ENCODE results near the gene KAZN.

KAZN gene

DNA sequence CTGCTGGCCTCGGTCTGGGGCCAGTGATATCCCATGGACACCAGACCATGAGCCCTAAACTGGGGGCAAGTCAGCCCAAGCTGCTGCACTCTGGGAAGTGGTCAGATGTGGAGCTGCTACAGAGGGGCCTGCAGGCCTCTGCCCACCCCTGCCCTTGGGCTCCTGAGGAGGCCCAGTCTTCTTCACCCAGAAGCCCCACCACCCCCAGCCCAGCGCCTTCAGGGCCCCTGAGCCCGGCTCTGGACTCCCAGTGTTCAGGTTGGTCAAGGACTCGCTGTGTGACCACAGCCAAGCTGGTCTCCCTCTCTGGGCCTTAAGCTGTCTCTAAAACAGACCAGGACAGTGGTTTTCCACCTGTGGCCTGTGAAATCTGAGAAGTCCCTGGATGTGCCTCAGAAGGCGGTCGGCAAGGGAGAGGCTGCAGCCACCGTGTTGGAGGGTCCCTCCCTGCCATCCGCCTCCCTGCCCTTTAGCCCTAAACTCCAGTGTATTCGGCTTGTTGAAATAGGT is 475.4 kb downstream of the KAZN start:
- no peak for DNase-seq

DNA sequence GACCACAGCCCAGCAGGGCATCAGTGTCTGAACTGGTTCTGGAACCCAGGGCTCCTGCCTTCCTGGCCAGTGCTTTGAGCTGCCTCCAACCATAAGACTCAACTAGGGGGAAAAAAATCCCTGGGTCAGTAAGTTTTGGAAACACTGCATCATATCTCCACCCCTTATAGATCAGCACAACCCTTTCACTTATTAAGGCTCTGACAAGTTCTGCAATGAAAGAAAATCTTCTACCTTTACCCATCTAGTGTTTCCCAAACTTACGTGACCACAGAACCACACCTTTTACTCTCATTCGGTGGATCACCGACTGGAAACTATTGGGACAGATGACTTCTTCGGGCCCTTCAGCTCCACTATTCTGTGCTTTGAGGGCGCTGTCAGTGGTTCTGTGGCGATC is 476.7 kb downstream of the KAZN start:
- no peak for DNase-seq

DNA sequence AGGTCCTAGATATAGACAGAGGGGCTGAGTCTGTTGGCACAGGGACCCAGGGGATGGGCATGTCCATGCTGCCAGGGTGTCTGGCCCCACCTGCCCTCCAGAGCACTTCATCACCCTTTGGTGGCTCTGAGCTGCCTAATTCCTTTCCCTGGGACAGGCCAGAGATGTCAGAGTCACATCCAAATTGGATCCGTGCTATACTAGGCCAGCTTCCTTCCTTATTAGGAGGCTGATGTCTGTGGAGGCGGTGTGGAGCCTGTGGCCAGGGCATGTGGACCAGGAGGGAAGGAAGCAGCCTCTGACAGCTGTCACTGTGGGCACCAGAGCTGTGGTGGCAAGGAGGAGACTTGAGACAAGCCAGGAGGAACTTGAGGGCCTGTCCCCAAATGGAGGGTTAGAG is 477.3 kb downstream of the KAZN start:
- DNase-seq, result no peak

DNA sequence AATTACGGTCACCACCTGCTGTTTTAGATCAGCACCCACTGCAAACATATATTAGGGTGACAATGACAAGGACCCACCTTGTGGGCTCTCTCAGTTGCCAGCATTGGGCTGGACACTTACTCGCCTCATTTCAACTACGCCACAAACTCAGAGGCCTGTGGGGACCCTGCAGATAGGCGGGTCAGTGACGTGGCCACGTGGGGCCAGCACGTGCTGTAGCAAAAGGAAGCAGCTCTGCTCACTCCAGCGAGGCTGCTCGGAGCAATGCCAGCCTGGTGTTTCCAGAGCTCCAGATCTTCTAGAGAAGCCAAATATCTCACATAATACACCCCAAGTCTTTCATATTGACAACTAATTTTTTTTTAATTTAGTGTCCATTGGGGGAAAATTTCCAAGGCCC is 478.3 kb downstream of the KAZN start:
- DNase-seq, result no peak

DNA sequence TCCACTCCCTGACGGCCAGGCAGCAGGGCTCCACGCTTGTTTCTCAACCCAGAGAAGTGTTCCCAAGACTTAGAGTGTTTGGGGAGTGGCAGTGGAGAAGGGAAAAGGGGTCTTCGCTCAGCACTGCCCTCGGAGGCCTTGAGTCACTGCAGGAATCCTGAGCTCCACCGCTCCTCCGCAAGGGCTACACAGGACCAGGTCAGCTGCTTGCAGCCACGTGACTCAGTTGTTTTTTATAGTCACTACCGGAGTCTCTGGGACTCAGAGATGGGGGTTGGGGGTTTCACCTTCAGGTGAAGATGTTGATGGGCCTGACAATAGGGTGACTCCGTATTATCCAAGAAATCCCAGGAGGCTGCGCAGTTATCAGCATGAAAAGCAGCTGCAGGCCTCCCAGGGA is 478.9 kb downstream of the KAZN start:
- DNase-seq, result no peak

DNA sequence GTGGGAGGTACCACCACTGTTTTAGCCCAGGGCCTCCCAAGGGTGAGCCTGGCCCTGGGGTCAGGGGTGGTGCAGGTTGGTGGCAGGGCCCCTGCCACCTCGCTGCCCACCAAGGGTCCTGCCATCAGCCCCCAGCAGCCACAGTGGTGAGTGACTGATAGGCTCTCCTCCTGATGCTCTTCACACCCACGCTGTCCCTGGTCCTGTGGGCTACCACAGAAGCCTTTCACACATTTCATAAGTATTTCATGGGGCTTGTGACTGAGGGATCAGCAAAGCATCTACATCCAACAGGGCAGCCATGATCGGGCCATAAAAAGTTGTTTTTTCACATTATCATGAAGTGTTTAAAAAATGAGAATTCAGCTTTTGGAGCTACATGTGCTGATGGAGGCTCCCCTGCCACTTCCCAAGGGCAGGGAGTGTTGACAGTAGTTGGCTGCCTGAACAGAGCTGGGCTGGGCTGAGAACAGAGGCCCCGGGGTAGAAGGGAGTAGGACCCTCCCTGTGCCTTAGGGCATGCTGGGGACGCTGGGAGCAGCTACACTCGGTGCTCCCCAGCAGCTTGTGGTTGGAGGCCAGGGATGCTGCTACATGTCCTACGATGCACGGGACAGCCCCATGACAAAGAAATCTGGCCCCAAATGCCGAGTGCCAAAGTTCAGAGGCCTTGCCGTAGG is 482.0 kb downstream of the KAZN start:
- DNase-seq, result no peak

DNA sequence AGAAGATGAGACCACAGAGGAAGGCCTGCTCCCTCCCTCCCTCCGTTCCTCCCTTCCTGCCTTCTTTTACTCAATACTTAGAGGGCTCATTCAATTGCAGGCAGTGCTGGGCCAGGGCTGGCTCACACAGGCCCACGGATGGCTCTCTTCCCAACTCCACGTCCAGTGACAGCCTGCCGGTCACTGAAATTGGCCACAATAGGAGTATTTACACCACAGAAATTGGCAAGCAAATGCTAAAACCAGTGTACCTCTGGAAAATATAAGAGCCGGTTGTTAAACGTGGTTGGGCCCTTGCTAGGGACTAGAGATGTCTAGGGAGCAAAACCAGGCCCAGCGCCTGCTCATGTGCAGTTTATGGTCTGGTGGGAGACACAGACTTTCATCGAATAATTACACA is 482.6 kb downstream of the KAZN start:
- DNase-seq, result no peak

DNA sequence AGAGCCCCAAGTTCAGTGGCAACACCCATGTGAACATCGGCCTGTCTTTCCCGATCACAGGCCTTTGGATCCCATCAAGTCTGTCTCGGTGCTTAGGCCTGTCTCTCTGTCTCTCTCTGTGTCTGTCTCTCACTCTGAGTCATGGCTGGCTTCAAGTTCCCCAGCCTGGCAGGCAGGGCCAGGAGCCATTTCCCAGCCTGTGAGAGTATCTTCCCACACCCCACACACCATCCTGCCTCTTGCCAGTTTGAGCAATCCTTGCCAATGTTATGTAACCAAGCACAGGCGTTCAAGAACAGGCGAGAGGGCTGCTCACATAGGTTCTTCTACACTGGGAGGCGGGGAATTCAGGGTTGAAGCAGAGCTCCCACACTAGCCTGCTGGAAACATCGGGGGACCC is 485.1 kb downstream of the KAZN start:
- no peak for DNase-seq

DNA sequence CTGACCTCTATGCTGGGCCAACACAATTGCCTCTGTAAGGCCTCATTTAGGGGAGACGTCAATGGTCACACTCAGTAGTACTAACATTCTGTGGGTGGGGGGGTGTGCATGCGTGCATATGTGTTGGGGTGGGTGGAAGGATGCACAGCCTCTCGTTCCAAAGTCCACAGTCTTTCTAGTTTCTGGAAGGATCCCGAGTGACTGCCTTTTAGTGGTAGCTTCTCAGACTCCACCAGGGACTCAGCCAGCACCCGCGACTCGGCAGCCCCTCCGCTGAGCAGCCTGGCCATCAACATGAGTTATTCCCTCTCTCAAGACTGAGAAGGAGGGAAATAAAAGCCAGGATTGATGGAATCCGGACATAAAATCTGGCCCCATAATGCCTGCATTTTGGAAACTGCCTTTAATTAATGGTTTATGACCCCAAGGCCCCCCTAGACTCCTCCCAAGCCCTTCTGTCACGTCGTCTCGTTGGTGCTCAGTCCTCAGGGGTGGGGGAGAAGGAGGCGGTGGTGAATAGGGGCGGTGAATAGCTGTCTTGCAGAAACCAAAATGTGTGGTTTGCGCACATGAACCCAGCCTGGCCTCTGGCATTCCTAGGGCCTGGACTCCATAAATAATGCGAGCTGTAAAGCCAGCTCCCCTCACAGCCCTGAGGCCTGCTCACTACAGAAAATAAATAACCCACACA is 489.9 kb downstream of the KAZN start:
- DNase-seq, result no peak

DNA sequence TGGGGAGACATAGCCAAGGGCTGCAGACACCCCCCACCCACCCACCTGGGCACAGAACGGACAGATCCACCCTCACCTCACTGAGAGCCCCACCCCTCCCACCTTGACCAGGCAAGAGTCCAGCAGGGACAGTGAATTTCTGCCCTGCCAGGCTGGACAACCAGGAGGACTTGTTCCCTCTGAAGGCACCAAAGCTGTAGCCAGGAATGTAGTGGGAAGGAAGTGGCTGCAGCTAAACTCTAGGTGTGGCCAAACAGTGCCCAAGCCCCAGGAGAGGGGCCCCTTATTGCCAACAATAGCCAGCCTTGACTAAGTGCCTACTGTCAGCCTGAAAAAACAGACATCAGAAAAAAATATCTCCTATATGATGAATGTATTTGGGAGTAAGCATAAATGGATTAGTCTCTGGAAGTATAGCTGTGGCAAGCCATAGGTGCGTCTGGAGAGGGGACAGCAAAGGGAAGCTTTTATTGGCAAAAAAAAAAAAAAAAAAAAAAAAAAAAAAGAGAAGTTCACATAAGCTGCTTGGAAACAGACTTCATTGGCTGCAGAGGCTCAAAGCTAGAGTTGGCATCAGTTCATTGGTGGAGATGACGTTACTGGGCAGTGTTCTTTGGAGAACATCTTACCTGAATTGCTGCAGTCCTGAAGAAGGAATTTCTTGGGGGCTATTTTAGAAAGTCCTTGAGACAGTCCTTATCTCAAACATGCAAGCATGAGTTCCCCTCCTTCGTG is 490.9 kb downstream of the KAZN start:
- no peak for DNase-seq

DNA sequence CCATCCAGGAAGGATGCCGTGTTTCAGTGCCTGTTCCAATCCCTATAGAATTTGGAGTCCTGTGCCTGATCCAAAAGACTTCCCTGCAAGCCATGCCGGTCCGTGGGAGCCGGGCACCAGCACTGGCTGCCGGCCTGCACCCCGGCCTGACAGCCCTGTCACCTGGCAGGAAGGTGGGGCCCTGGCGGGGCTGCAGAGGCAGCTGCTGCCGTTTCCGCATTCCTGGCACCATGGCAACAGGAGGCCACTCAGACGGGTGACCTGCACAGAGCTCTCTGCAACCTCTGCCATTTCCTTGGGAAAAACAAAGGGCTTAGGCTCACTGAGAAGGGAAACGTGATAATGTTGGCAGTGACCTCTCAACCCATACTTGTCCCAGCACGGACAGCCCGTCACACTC is 491.9 kb downstream of the KAZN start:
- DNase-seq, result no peak

DNA sequence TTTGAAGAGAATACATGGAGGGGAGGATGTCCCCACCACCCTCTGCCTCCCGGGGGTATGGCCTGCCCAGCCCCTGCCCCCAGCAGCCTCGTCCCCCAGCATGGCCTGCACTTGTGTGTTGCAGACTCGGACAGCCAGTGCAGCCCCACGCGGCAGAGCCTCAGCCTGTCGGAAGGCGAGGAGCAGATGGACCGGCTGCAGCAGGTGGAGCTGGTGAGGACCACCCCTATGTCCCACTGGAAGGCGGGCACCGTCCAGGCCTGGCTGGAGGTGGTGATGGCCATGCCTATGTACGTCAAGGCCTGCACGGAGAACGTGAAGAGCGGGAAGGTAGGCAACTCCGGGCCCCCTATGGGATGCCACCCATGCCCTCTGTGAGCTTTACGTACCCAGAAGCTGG is 495.6 kb downstream of the KAZN start:
- DNase-seq, result no peak

DNA sequence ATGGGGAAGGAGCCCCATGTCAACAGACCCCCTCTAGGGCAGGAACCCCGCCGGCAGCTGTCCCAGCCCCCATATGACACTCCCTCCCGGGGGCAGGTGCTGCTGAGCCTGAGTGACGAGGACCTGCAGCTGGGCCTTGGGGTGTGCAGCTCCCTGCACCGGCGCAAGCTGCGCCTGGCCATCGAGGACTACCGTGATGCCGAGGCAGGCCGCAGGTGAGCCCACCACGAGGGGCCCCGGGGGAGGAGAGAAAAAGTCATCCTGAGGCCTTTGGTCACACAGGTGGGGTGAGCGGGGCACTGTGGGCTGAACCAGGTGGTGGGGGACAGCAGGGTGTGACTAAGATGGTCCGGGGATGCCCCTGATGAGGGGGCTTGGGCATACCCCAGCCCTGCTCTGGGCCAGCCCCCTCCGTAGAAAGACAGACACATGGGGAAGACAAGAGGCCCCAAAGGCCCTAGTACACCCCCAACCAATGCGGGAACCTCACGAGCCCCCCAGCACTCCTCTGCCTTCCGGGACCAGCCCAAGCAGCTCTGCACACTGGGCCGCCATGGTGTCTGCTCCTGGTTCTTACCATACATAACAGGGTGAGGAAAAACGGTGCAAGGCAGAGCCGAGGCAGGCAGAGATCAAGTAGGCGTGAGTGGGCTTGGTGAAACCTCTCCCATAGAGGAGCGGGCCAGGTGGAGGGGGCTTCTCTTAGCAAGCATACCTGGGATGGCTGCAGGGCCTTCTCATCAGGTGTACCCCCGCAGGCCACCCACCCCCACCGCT is 496.4 kb downstream of the KAZN start:
- no peak for DNase-seq

DNA sequence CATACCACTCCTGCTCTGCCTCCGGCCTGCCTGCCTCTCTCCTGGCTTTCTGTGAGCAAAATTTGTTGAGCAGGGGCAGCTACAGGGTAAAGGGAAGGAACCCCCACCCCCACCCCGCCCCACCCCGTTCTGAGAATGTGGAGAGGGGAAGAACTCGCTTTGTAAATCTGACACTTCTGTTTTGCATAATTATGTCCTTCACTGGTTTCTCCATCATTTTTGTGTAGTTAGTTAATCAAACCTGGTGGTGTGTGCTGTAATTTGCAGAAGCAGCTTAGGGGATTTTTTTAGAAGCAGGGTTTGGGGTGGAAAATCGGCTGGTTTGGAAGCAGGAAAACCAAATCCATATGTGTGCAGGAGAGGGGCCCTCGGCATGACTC is 497.0 kb downstream of the KAZN start:
- no peak for DNase-seq

DNA sequence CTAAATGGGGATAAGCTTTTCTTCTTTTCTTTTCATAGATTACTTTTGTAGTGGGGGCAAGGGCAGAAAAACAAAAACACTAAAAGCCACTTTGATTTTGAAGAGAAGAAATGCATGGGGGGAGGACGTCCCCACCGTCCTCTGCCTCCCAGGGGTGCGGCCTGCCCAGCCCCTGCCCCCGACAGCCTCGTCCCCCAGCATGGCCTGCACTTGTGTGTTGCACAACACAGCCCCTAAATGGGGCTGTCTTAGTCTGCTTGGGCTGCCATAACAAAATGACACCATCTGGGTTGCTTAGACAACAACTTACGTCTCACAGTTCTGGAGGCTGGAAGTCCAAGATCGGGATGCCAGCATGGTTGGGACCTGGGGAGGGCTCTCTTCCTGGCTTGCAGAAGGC is 497.8 kb downstream of the KAZN start:
- no peak for DNase-seq

DNA sequence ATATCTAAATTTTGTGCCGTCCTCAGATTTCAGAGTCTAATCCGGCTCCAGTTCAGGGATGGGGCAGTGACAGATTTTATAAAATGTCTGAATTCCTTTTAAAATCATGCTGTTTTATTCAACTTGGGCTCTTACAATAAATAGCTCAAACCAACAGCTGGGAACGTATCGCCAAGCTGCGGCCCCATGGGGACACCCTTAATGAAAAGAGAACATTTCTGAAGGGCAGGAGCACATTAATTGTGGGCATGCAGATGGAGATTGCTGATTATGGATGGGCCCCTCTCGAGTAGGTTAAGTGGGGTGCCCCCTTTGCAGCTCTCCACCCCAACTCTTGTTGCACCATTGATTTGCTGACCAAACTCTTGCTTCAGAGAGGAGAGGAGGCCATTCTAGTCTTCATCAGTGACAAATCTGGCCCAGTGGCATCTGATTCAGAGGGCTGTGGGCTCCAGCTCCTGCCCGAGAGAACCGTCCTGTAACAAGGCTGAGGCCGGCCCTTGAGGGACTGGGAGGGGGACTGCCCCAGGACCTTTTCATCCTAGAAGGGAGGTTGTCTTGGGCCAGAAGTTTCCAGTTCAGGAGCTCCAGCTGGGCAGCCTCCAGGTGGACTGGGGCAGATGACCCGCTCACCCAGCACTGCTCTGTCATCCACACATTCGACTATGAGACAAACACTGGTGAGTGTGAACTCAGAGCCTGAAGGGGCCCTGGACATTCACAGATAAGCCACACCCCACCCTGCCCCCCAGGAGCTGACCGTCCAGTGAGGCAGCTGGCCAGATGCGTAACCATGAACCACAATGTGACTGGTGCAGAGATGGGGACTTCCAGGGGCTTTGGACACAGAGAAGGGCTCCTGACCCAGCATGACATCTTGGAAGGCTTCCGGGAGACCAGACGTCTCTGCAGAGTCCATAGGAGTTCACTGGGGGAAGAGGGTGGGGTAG is 500.0 kb downstream of the KAZN start:
- no peak for DNase-seq

DNA sequence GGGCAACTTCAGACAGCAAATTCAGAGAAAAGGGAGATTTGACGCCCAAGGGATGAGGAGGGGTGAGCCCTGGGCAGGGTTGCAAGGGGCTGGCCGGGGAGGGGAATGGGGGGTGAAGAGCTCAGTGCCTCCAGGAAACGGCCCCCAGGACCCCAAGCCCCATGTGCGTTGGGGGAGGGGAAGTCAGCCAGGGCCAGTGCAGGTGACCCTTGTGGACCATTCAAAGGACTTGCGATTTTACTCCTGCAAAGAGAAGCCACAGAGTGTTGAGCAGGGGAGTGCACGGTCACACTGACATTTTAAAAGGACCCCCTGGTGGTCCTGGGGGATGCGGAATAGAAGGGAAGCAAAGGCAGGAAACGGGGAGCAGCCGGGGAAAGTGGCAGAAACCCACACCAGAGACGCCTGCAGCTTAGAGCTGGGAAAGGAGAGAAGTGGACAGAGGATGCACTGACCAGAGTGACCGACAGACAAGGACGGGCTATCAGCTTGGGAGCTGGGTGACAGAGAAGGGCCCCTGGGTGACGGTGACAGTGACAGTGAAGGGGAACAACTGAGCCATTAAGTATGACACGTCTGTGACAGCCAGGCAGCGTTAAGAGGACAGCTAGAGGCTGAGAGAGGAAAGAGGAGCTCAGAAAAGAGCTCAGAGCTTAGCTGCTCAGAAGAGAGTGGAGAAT is 501.1 kb downstream of the KAZN start:
- DNase-seq, result no peak

DNA sequence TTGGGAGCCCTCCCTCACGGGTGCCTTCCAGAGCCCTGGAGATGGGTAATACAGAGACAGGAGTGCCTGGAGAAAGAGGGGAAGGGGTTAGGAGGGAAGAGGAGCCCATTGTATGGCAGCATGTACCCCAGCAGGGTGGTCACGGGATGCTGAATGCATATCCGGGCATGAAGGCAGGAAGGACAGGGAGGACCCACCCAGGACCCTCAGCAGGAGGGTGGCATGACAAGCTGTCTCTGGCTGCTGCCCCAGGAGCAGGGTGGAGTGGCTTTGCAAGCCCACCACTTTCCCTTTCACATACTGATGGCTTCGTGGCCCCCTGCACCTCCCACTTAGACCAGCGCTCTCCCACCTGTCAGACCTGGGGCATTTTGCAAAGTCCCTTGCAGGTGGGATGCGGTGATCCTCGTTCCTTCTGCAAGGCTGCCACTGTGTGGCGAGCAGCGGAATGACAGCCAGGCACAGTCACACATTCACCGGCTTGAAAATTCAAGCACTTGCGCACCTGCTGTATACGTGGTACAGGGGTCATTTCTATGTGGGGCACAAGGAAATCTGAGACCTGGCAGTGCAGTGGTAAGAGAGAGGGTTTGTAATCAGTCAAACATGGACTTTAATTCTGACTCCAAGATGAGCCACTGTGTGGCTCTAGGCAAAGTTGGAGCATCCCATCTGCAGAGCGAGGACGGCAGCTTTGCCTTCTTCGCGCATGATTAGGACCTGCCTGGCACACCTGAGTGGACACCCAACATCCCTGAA is 501.8 kb downstream of the KAZN start:
- peak; percentile 39 for DNase-seq

DNA sequence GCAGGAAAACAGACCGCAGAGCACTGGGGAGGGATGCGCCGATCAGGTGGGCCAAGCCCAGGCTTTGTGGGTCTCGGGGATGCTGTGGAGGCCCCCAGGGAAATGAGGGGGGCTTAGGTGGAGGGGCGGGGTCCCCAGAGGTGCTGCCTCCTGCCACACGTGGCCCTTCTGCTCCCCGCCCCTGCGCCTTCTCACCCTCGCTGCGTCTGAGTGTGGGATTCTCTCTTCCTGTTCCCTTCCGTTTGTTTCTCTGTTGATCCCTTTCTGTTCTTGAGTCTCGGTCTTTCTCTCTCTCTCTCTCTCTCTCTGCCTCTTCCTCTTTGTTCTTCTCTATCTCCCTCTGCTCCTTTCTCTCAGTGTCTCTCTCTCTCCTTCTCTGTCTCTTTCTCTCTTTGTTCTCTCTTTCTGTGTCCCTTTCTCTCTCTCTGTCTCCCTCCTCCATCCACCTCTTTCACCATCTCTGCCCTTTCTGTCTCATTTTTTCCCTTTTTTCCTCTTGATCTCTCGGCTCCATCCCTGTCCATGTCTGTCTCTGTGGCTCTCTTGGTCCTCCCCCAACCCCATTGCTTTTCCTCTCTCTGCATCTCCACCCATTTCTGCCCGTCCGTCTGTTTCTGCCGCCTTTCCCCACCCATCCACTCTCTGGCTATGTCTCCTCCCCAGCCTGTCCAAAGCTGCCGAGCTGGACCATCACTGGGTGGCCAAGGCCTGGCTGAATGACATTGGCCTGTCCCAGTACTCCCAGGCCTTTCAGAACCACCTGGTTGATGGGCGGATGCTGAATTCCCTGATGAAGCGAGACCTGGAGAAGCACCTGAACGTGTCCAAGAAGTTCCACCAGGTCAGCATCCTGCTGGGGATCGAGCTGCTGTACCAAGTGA is 502.6 kb downstream of the KAZN start:
- no peak for DNase-seq

DNA sequence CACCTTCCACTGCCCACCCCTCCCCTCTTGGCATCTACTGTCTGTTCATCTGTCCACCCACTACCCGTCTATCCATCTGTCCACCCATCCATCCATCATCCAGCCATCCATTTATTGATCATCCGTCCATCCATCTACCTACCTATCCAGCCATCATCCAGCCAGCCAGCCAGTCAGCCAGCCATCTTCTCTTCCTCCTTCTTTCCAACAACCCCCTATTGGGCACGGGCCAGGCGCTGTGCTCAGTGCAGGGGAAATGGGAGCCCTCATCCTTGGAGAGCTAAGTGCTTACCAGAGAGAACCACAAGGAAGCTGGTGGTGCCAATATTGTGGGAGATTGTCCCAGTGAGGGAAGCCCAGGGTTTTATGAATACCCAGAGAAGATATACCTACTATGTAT is 503.3 kb downstream of the KAZN start:
- no peak for DNase-seq

Measured in CD4-positive, alpha-beta T cell treated with Interleukin-10 for 1 hour (primary cell).